AG08395 (cell line): ENCODE results near the gene SYPL1.
"Not testable (repeated sequence)": the region's sequence is repeated elsewhere in the genome, so short reads cannot be mapped to it uniquely, and the experiment has no call there.

ENCODE experiments used
- DNase-seq: peaks from one replicate; pipeline ENCODE4 v3.0.0; 2012; ENCODE audit warnings: mixed read lengths, low spot score

The SYPL1 gene

DNA sequence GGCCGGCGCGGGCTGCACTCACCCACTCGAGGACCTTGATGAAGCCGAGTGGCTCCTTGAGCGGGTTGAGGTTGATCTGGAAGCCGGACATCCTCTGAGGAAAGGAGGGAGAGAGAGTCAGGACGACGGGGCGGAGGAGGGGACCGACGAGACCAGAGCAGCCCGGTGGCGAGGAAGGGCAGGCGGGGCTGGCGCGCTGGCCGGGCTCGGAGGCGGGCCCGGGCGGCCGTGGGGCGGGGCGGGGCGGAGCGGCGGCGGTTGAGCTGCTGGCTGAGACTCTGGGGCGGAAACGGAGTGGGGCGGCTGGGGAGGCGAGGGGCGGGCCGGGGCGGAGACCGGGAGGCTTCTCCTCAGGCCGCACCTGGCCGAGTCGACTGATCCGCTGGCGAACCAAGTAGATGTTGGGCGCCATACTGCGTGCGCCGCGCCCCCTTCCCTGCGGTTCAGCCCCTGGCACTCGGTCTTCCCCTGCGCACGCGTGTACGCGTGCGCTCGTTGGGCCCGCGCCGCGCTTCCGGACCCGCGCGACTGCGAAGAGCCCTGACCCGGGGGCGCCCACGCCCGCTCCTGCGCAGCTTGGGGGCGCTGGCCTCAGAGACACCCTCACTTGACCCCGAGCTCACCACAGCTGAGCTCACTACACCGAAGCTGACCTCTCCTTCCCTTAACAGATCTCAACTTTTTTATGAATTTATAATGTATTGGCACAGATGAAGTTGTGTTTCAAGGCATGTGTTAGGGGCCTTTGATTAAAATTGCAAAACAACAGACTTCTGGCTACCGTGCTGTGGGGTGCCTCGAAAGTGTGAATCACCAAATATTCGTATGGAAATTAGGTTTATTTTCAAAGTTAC, at the start of gene SYPL1:
Gene SYPL1, minus strand, starts transcription at position 195 of the 854 bp plus-strand sequence. Its CDS starts 104 bp downstream, at position 91.
- DNase-seq: peak; percentile 92

DNA sequence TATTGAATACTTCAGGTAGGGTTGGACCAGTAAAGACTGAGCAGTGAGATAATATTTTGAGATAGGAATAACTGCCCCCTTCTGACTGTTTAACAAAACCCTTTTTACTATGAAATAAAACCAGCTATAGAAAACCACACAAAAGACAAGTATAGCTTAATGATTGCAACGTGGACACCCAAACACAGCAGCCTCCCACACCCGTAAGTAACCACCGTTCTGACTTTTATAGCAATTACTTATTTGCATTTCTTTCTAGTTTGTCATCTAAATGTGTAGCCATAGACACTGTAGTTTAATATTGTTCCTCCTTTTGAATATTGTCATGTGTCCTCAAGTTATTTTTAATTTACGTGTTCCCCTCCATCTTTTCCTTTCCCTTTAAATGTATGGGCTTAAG, 42.9 kb upstream of the SYPL1 start:
- no peak for DNase-seq

DNA sequence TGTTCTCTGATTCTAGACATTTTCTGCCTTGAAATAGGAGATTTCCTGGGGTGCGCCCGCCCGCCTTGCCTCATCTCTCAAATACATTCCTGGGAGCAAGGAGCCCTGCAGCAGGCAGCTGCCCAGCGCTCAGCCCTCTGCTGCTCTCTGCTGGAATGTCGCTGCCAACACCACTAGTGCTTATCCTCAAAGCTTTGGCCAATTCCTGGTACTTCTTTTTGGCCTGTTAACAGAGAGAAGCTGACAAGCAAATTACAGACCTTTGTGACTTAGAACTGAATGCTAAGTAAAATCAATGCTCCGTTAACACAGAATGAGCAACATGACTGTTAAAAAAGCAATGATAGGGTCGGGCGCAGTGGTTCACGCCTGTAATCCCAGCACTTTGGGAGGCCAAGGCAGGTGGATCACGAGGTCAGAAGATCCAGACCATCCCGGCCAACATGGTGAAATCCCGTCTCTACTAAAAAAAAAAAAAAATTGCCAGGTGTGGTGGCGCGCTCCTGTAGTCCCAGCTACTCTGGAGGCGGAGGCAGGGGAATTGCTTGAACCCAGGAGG, 41.9 kb upstream of the SYPL1 start:
- peak; percentile 92 for DNase-seq

DNA sequence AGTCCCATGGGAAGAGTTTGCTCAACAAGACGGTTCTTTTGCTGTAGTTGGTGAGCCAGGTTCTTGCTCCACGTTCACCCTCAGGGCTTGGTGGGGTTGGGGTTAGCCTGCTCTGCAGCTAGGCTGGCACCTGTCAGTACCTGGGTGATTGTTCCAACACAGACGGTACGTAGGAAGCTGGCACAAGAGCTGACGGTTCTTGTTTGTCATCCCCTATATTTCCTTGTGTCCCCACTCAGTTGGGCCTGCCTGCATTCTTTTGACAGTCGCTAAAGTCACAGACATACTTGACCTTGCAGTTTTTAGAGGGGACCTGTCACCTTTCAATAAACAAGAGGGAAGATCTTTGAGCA, 40.2 kb upstream of the SYPL1 start:
- no peak for DNase-seq

DNA sequence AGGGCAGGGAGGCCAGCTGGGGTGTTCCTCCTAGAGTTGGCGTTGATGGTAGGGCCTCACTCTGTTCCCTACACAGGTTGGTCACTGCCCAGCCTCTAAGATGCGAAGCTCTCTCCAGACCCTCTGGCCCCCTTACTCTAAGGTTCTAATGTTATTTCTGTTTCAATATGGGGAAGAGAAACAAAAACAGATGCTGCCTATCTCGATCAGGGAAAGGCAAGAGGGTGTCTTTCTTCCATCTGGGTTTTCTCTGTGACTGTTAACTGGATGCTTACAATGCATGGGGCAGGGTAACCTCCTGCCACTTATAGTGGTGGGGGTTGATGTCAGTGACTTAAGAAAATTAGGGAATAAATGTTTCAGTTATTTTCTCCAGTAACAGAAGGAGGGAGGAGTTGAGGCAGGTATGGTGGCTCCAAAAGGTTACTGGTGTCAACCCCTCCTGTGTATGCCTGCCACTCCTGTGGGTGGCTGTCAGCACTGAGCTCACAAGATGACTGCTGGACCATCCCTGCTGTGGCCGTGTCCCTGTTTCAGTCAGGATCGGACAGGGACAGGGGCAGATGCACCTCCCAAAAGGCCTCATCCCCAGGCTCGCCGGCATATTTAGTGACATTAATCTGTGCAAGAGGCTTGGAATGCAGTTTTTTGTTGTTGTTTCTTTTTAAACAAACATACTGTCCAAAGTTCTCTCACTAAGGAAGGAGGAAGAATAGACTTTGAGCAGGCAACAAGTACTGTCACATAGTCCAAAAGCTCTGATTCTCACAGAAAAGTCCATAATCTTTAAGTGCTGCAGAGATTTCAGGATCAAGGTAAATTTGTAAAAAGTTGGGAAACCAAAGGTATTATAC, 39.6 kb upstream of the SYPL1 start:
- DNase-seq: no peak

DNA sequence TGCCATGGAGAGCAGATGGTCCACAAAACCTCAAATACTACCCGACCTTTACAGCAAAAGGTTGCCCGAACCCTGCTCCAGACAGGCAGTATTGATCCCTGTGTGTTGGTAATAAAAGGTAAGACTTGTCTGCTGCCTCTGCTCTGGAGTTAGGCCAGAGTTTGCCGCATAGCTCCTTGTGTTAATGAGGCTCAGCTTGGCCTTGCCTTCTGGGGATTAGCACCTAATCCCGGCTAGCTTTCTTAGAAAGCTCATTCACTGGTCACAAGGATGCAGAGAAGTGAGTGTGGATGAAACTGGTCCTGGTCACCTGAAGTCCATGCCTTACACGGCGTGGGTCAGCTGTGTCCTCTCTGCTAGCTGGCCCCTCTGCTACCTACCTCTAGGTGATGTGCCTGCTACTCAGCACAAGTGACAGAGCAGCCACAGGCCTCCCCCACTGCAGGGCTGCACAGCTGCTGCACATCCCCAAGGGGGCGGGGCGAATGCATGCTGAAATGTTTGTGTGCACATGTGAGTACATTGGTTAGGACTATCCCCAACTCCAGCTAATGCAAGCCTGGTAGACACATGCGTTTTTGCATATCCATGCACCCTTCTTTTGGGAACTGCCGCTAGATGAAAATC, 31.7 kb upstream of the SYPL1 start:
- DNase-seq: no peak

DNA sequence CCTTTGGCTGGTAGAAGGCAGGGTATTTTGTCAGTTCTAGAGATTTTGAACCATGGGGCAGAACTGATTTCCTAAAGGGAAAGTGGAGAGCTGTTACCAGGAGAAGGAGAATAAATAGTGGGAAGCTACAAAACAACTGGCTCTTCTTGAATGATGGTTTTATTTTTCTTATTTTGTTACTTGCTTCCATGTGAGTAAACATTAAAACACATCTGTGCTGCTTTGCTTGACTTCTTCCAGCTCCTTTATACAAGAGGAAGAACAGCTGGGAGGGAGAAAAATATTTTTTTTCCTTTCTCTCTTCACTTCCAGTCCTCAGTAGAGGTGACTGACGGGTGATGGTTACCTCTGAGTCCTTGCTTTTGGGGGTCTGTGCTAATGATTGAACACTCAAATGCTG, 30.0 kb upstream of the SYPL1 start:
- DNase-seq: no peak

DNA sequence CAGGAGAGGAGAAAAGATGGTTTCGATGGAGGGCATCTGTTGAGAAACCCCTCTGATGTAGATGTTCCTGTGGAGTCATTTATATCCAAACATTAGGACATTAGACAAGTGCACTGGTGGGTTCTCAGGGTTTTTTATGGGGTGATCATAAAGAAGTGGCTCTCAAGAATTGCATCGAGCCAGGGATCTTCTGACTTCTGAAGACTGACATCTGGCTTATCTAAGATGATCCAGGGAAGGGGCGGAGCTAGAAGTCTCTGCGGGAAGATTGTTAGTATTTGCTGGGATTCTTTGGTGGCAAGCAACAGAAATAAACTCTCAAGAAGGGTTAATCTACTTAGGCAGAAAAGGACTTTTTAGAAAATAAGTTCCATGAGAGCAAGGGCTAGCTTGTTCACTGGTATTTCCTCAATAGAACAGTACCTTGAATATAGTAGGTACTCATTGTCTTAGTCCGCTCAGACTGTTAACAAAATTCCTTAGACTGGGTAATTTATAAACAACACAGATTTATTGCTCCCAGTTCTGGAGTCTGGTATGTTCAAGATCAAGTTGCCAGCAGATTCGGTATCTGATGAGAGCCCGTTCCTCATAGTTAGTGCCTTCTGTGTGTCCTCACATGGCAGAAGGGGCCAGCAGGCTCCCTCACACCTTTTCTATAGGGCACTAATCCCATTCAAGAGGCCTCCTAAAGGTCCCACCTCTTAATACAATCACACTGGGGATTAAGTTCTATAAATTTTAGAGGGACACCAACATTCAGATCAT, 28.5 kb upstream of the SYPL1 start:
- no peak for DNase-seq

DNA sequence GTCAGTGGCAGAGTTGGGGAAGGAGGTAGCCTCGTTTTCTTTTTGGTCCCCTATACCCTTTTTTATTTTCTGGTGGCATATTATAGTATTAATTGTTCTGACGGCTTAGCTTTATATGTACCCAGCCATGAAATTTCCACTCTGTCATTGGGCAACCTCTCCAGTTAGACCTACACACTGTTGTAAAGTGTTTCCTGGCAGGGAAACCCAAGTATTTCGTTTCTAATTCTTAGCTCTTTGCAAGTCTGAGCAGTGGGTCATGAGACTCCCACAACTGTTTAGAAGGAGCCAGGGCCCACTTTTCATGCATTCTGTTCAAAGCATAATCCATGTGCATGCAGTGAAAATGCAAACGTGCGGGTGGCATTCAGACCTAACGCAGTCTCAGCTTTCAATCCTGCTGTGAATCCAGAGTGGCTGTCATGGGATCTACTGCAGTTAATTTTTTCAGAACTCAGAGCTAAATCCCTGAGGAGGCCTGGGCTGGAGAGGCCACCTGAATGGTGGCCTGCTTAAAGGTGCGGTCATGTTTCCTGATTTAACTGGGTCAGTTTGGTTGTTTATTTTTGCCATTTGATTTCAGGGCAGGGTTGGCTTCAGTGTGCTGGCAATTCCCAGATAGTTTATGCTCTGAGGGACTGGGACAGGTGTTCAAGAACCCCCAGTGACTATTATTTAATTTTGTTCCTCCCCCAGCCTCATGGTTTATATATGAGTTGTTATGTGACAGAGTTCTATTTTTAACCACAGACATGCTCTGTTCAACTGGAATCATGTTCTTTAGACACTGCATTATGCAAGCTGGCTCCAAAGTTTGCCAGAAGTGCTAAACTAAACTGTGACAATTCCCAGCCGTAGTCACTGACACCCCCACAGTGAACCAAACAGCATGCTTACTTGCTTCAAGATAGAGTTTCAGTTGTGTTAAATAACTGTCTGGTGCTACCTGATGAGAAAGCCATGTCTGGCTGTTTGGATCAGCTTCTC, 27.4 kb upstream of the SYPL1 start:
- peak; percentile 17 for DNase-seq

DNA sequence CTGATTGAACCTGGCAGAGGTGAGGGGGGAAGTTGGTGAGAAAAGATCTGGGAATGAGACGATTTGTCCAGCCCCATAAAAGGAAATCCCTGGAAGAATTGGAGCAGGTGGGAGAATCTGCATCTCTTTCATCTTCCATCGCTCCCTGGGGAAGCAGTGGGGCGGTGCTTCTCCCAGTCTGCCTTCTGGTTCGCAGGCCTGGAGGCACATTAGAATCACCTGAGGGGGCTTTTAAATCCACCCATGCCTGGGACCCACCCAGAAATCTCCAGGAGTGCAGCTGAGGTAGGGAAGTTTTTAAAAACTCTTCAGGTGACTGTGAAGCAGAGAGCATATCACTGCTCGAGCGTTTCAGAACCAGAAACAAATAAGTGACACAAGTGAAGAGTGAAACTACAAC, 26.7 kb upstream of the SYPL1 start:
- no peak for DNase-seq

DNA sequence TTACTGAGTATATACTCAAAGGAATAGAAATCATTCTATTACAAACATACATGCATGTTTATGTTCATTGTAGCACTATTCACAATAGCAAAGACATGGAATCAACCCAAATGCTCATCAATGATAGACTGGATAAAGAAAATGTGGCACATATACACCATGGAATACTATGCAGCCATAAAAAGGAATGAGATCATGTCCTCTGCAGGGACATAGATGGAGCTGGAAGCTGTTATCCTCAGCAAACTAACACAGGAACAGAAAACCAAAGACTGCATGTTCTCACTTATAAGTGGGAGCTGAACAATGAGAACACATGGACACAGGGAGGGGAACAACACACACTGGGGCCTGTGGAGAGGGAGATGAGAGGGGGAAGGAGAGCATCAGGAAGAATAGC, 26.1 kb upstream of the SYPL1 start:
- DNase-seq: not testable (repeated sequence)

DNA sequence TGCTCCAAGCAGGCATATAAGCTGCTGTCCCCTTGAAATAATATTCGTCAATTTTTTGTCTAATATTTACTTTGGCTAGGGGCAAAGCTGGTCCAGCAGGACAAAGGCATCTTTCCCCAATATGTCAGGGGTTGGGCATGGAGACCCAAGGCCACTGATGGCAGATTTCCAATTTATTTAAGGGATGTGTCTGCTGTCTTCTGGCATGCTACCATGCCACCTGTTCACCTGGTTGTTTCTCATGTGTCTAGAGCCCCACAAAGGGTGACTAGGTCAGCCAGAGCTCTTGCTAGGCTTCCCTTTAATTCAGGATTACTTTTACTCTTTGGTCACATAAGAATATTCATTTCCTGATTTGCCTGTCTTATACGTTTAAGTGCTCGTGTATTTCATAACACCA, 22.1 kb upstream of the SYPL1 start:
- DNase-seq: no peak

DNA sequence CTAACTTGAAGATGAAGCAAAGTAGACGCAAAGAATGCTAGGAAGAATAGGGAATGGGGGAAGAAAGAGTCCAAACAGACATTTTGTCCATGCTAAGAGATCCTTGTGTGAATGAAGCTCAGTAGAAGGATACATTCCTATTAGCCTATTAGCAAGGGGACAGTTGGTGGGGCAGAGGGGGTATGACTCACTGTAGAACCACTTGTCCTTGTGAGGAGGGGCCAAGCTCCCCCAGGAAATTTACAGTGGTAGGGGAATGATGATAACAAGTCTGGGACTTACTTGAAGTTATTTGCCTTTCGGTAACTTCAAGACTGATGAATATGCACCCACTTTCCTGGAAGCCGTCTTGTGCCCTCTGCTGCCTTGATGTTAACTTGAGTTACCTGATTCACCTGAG, 17.2 kb upstream of the SYPL1 start:
- no peak for DNase-seq

DNA sequence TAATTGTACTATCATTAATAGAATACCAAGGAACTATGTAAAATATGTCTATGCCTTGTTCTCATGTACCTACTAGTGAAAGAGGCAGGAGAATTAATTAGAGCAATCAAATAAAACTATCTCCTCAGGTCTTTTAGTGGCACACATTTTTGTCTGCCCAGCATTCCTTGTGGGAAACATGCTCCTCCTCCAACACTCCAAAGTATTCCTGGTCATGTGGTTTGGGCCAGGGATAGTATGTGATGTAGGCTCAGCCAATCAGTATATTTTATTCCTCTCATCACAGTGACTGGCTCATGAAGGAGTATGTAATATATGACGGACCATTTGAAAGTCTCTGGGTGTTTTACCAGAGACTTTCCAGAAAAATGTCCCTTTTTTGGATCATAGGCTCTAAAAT, 16.7 kb upstream of the SYPL1 start:
- DNase-seq: no peak

DNA sequence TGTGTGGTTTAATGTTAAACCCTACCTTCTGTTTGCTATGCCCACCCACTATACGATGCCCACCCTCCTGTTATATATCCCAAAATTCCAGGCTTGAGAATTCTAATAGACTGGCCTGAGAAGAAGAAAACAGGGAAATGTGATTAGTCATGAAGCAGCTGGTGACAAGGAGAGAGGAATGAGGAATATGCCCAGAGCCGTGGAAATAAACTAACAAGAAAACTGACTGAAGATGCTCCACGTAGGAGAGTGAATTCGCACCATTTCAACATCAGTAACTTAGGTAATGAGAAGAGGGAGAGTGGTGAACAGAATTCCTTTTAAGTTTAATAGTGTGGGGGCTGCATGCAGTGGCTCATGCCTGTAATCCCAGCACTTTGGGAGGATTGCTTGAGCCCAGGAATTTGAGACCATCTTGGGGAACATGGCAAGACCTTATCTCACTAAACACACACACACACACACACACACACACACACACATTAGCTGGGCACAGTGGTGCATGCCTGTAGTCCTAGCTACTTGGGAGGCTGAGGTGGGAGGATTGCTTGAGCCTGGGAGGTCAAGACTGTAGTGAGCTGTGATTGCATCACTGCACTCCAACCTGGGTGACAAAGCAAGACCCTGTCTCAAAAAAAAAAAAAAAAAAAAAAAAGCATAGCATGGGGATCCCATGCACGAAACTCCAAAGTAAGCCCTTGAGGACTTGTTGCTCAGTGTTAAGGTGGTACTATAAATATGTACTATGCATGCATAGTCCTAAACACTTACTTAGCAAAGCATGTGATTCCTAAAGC, 16.1 kb upstream of the SYPL1 start:
- DNase-seq: peak; percentile 53

DNA sequence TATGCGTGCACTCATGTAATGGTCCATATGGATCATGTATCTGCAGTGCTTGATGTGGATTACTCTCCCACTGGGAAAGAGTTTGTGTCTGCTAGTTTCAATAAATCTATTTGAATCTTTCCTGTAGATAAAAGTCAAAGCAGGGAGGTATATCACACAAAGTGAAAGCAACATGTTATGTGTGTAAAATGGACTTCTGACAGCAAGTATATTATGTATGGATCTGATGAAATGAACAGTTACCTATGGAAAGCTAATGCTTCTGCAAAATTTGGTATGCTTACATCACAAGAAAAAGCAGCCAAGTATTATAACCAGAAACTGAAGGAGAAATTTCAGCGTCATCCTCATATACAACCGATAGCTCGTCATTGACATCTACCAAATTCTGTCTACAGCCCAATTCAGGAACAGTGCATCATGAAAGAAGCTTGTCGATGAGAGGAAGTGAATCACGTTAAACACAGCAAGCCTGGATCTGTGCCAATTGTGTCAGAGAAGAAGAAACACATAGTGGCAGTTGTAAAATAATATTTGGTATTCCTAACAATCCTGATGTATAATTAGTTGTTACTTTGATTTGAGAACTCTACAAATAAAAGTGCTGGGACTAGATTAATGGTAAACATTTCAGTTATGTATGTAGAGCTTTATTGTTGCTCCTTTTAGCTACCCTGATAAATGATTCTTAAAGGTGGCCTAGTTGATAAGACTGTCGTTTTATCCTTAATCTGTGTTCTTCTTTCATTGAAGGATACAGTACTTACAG, 14.2 kb upstream of the SYPL1 start:
- DNase-seq: no peak

DNA sequence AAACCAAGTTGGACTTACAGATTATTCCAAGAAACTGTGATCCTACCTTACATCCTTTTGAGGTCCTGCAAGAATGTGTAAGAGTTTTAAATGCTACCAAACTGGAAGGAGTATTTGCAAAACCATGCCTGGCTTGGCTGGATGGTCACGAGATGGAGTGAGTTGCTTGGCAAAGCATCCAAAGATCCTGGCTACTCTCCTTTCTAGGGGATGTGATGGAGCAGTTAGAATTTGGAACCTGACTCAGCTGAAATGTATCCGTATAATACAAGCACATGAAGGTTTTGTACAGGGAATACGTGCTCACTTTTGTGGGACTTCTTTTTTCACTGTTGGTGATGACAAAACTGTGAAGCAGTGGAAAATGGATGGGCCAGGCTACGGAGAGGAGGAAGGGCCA, 13.3 kb upstream of the SYPL1 start:
- no peak for DNase-seq

DNA sequence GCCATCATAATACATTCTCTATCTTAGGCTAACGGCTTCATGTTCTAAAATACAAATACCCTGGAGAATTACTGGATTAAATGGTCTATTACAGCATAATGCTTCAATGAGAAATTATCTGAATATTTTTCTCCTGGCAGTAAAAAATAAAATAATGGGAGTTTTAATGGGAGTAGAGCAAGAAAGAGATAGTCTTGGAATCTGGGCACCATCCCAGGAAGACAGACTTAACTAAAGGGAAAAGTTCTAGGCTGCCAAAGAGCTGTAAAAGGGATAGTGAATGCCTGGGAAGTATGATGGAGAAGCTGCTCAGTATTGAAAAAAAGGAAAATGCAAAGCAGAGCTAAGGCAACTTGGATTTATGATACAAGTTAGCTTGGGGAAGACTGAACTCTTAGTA, 12.1 kb upstream of the SYPL1 start:
- DNase-seq: no peak

DNA sequence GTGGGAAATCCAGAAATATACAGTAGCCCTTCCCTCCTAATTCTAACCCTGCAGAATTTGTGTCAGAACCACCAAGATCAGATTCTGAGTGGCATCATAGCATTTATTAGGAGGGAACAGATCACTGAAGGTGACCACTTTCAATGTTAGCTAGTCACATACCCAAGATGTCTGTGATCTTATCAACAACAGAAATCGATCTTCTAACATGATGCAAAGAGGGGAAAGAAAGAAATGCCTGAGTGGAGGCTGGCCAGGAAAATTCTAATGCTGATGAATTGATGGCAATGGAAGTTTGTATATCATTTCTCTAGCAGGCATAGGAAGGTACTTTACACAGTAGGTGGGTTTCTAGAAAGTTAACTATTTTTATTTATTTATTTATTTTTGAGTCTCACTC, 10.6 kb upstream of the SYPL1 start:
- DNase-seq: no peak
